HEK293 (cell line): Measurements from ENCODE around the gene MUC2.

Experiments
- CTCF ChIP-seq: fragments of 450-650 bp; formaldehyde crosslinking; IDR thresholded peaks from 2 replicates; pipeline ENCODE4 v1.5.1; 2016; ENCODE audit warnings: missing biosample characterization, missing genetic modification characterization
- ZNF274 ChIP-seq, 2 experiments: fragments of 200-500 bp in 1 of 2; fragments of 450-650 bp in 1 of 2; sonication (Bioruptor generic) in 1 of 2; formaldehyde crosslinking in 1 of 2; IDR thresholded peaks; 2 replicates each; pipeline versions ENCODE4 v1.5.1 to v1.6.1; 2014 to 2016; ENCODE audit warnings: borderline replicate concordance in 1 of 2, inconsistent platforms in 1 of 2, low read length in 1 of 2, missing biosample characterization in 1 of 2, missing genetic modification characterization in 1 of 2
- ZNF426 ChIP-seq: fragments of 450-650 bp; formaldehyde crosslinking; IDR thresholded peaks from 2 replicates; pipeline ENCODE4 v1.5.1; 2017; ENCODE audit warnings: missing biosample characterization, missing genetic modification characterization, mild to moderate bottlenecking, inconsistent platforms, moderate library complexity
- ZNF449 ChIP-seq: fragments of 450-650 bp; formaldehyde crosslinking; IDR thresholded peaks from 2 replicates; pipeline ENCODE4 v1.5.1; 2017; ENCODE audit warnings: missing biosample characterization, mild to moderate bottlenecking, missing genetic modification characterization, moderate library complexity

- TF ChIP-seq CTCF (tag by site-specific recombination) (no peak), ZNF274 (IDR thresholded peaks at IDR 0.05; ENCODE audit: low read length) (no peak), ZNF274 (tag by site-specific recombination; IDR thresholded peaks at IDR 0.05; ENCODE audit: borderline replicate concordance) (no peak), ZNF426 (tag by site-specific recombination) (no peak), ZNF449 (tag by site-specific recombination) (no peak)
Observed at GRCh38 chr11:1116104-1116503, 41.4 kb downstream of the MUC2 start.
